NCI-H1092 treated with DMSO at 0.1 percent for 48 hours (cell line): ENCODE measurements around the gene SIRPB2.
A peak's percentile ranks its signal among the peaks of the same experiment; 100 is the strongest.

ENCODE experiments used
- DNase-seq: peaks from one replicate; lab custom pipeline; 2025; lab: John Stamatoyannopoulos, UW

The SIRPB2 gene

GRCh38 chr20:1440024-1440423 lies 51.2 kb downstream of the SIRPB2 start:
- no peak for DNase-seq

- DNase-seq: no peak
These were observed 52.9 kb downstream of the SIRPB2 start for GRCh38 chr20:1438361-1438760.

- DNase-seq: peak; percentile 64
These were observed 53.9 kb downstream of the SIRPB2 start for GRCh38 chr20:1437235-1437904.

GRCh38 chr20:1436263-1436662 lies 55.0 kb downstream of the SIRPB2 start:
- DNase-seq: no peak

GRCh38 chr20:1435337-1435699 lies 55.9 kb downstream of the SIRPB2 start:
- no peak for DNase-seq

- no peak for DNase-seq
These were observed 56.5 kb downstream of the SIRPB2 start for GRCh38 chr20:1434571-1435336.

GRCh38 chr20:1431158-1431557 lies 60.1 kb downstream of the SIRPB2 start:
- no peak for DNase-seq

GRCh38 chr20:1430004-1430451 lies 61.2 kb downstream of the SIRPB2 start:
- no peak for DNase-seq

- no peak for DNase-seq
These were observed 62.0 kb downstream of the SIRPB2 start for GRCh38 chr20:1429143-1429728.

GRCh38 chr20:1427457-1428054 lies 63.7 kb downstream of the SIRPB2 start:
- DNase-seq: peak; percentile 99

- peak; percentile 34 for DNase-seq
These were observed 64.9 kb downstream of the SIRPB2 start for GRCh38 chr20:1426231-1426849.
